Tibial nerve (tissue), 4 donors: ENCODE data around the gene BPNT1. TPM values are rescaled to one million over a fixed set of nuclear protein-coding genes. Genes with fewer than 3 reads are reported as not detected.

Experiments used
- DNase-seq, 2 donors: peaks; one replicate each; pipeline ENCODE4 v3.0.0-alpha.2; 2019; ENCODE audit warnings: low spot score in 2 of 2
- H3K27ac ChIP-seq, 4 donors: fragments of 200-600 bp; sonication (generic) in 3 of 4; one replicate each; pipeline ENCODE4 v1.5.1; 2017 to 2019; ENCODE audit warnings: mild to moderate bottlenecking in 1 of 4
- H3K27me3 ChIP-seq, 2 donors: fragments of 200-600 bp; sonication (generic) in 1 of 2; one replicate each; pipeline versions ENCODE4 v1.5.1 to v1.6.0; 2017 to 2019
- H3K36me3 ChIP-seq, 3 donors: fragments of 200-600 bp; sonication (generic); one replicate each; pipeline ENCODE4 v1.5.1; 2018 to 2019
- H3K4me1 ChIP-seq, 4 donors: fragments of 200-600 bp; sonication (generic) in 3 of 4; one replicate each; pipeline ENCODE4 v1.5.1; 2017 to 2019
- H3K4me3 ChIP-seq, 4 donors: fragments of 200-600 bp; sonication (generic) in 3 of 4; one replicate each; pipeline ENCODE4 v1.5.1; 2017 to 2019; ENCODE audit warnings: mild to moderate bottlenecking in 1 of 4, moderate library complexity in 1 of 4
- H3K9me3 ChIP-seq, 4 donors: fragments of 200-600 bp; sonication (generic) in 3 of 4; one replicate each; pipeline ENCODE4 v1.5.1; 2017 to 2019
- EP300 ChIP-seq, 2 donors: sonication (generic); formaldehyde crosslinking; IDR thresholded peaks; one replicate each; pipeline ENCODE4 v1.6.1; 2017; ENCODE audit warnings: antibody characterized with exemption in 2 of 2, mild to moderate bottlenecking in 1 of 2
- POLR2A ChIP-seq, 2 donors: fragments of 450-650 bp; IDR thresholded peaks; one replicate each; pipeline ENCODE4 v1.6.1; 2017; ENCODE audit warnings: antibody characterized with exemption in 2 of 2, mild to moderate bottlenecking in 2 of 2, moderate library complexity in 2 of 2
- WGBS, 2 donors: methylation state at CpG; one replicate each; pipeline ENCODE4 v1.1.5; 2018; 5-methylcytosine and 5-hydroxymethylcytosine counted together
- total RNA-seq, 4 donors: library from RNA; depleted of rRNA; stranded (reverse); fragments of >200 nt; gene quantifications; one replicate each; pipeline ENCODE4 v1.1.0, GENCODE V29; 2016
- TF ChIP-seq, protein P1 (sequence below), 5 experiments: fragments of 200-600 bp in 3 of 5; fragments of 450-650 bp in 2 of 5; sonication (generic) in 3 of 5; IDR thresholded peaks; one replicate each; pipeline ENCODE4 v1.5.1; 2016 to 2019; ENCODE audit warnings: antibody characterized with exemption in 5 of 5, mild to moderate bottlenecking in 3 of 5, moderate library complexity in 2 of 5

Gene BPNT1
- total RNA-seq, 4 donors from 2014 or later = 16.1 to 25.9 (median 19.2) TPM

DNA sequence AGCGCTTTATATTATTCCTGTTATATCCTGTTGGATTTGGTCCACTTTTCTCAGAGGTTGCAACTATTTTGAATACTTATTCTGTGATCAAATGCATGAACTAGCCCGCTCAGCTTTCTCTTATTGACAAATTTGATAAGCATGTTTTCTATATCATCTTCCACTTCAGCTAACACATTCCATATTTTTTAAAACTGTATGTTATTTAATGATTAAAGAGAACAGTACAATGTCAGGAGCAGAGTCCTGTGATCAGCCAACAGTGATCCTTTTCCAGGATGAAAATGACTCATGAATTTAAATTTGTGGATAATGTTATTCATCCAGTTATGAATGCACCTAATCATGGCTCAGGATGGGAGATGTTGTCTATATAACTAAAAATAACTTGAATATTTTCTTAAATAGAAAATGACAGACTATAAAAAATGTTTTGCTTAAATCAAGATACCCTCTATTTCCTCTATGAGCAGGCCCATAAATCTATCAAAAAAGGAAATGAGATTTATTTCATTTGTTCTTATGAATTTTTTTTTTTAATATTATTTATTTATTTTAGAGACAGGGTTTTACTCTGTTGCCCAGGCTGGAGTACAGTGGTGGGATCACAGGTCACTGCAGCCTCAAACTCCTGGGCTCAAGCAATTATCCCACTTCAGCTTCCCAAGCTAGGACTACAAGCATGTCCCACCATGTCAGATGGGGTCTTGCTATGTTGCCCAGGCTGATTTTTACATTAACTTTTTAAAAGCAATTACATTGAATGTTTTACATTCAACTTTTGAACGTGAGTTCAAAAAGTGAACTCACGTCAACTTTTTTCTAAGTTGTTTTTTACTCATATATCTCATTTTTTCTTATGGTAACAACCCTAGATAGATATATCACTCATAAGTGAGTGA, 12.5 kb downstream of the BPNT1 start:
- H3K9me3 ChIP-seq = no peaks in the 10 kb centered on the region
- TF ChIP-seq POLR2A (IDR thresholded peaks at IDR 0.05) (no peak), EP300 (IDR thresholded peaks at IDR 0.05) (no peak)
- TF ChIP-seq, protein P1, sequence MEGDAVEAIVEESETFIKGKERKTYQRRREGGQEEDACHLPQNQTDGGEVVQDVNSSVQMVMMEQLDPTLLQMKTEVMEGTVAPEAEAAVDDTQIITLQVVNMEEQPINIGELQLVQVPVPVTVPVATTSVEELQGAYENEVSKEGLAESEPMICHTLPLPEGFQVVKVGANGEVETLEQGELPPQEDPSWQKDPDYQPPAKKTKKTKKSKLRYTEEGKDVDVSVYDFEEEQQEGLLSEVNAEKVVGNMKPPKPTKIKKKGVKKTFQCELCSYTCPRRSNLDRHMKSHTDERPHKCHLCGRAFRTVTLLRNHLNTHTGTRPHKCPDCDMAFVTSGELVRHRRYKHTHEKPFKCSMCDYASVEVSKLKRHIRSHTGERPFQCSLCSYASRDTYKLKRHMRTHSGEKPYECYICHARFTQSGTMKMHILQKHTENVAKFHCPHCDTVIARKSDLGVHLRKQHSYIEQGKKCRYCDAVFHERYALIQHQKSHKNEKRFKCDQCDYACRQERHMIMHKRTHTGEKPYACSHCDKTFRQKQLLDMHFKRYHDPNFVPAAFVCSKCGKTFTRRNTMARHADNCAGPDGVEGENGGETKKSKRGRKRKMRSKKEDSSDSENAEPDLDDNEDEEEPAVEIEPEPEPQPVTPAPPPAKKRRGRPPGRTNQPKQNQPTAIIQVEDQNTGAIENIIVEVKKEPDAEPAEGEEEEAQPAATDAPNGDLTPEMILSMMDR (IDR thresholded peaks at IDR 0.05) = no peak
- no peak overlapping the region for H3K27ac ChIP-seq
- no peak overlapping the region for H3K4me3 ChIP-seq
- H3K27me3 ChIP-seq = no peaks in the 10 kb centered on the region
- H3K4me1 ChIP-seq = no peaks in the 10 kb centered on the region
- DNase-seq = no peak
- WGBS, 2 donors = 85 to 92% methylated on average over 4 of the region's 4 CpGs
- peaks cover 0 to 35% (median 0%) of the 10 kb centered on the region in 3 donors for H3K36me3 ChIP-seq

DNA sequence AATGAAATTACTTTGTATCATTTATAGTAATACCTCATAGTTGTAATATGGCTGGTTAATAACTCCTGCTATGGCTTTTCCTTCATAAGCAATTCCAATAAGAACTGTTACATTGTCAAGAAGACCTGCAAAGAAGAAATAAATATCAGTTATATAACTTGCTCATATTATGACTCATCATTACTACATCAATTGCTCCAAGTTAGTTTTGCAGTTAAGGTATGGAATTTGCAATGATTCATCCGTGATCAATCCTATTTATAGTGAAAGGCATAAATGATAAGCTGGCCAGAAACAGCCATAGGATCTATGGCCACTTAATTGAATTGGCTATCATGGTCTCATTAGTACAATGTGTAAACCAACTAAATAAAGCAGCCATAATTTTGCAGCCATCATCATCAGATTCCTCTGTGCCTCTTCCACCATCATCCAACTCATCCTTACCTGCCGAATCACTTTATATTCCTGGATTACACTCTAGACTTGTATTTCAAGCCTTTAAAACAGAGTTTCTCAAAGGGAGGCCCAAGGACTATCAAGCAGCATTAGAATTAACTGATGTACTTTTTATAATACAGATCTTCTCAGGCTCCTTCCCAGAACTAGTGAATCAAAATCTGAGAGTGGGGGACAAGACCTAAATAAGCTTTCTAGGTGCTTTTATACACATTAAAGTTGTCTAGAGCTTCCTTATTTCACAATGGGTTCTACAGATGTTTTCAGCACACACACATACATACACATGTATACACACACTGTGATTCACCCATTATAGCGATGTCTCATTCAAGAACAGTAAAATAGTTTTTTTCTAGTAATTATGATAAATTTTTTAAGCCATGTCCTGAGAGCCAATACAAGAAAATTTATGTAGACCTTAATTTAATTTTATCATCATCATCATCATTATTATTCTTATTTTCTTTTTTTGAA, 22.1 kb downstream of the BPNT1 start:
- H3K27me3 ChIP-seq = no peaks in the 10 kb centered on the region
- H3K9me3 ChIP-seq = no peaks in the 10 kb centered on the region
- no peak overlapping the region for H3K27ac ChIP-seq
- H3K4me1 ChIP-seq = no peaks in the 10 kb centered on the region
- WGBS, 2 donors = 94 to 98% methylated on average over 3 of the region's 3 CpGs
- no peak for DNase-seq
- peaks cover 0 to 83% (median 0%) of the 10 kb centered on the region in 3 donors for H3K36me3 ChIP-seq
- TF ChIP-seq, protein P1 (IDR thresholded peaks at IDR 0.05) = no peak
- no peak for TF ChIP-seq EP300 (IDR thresholded peaks at IDR 0.05)
- no peak for TF ChIP-seq POLR2A (IDR thresholded peaks at IDR 0.05)
- H3K4me3 ChIP-seq = no peak overlapping the region

DNA sequence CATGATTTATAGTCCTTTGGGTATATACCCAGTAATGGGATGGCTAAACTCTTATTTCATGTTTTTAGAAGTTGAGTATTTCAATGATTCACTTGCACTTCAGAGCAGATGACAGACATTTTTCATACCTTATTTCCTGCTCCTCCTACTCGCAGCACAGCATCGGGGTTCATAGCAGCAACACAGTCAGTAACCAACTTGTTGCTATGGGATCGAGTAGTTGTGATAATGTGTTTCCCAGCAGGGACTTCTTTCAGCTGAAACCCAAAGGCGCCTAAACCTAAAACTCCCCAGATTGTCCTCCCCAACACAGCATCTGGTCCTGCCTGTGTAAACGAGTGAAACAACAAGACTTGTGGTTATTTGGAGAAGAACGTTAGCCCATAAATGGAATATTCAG, 27.0 kb downstream of the BPNT1 start:
- H3K36me3 ChIP-seq = peaks cover 0 to 92% (median 5%) of the 10 kb centered on the region in 3 donors
- no peak overlapping the region for H3K4me3 ChIP-seq
- no peak for TF ChIP-seq EP300 (IDR thresholded peaks at IDR 0.05)
- TF ChIP-seq, protein P1 (IDR thresholded peaks at IDR 0.05) = no peak
- no peak for TF ChIP-seq POLR2A (IDR thresholded peaks at IDR 0.05)
- no peak for DNase-seq
- H3K27me3 ChIP-seq = no peaks in the 10 kb centered on the region
- no peaks in the 10 kb centered on the region for H3K9me3 ChIP-seq
- no peaks in the 10 kb centered on the region for H3K4me1 ChIP-seq
- WGBS, 2 donors = 97 to 99% methylated on average over 6 of the region's 6 CpGs
- no peak overlapping the region for H3K27ac ChIP-seq

DNA sequence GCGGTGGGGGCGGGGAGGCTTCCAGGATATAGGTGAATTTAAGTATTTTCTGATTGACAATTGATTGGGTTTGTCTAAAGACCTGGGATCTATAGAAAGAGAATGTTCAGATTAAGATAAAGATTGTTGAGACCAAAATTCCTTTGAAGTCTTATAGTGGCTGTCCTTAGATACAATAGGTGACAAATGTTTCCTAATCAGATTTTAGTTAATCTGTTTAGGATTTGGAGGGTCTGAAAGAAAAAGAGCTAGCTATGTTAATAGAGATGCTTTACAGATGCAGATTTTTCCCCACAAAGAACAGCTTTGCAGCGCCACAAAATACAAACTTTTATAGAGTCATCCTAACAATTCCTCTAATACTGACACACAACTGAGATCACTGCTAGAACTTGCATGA, 28.7 kb downstream of the BPNT1 start:
- H3K27ac ChIP-seq = no peak overlapping the region
- no peaks in the 10 kb centered on the region for H3K27me3 ChIP-seq
- H3K4me1 ChIP-seq = no peaks in the 10 kb centered on the region
- TF ChIP-seq EP300 (IDR thresholded peaks at IDR 0.05) (no peak), POLR2A (IDR thresholded peaks at IDR 0.05) (no peak)
- TF ChIP-seq, protein P1 (IDR thresholded peaks at IDR 0.05) = no peak
- H3K4me3 ChIP-seq = no peak overlapping the region
- 93 to 95% methylated on average over 3 of the region's 3 CpGs for WGBS, 2 donors
- H3K36me3 ChIP-seq = peaks cover 0 to 92% (median 5%) of the 10 kb centered on the region in 3 donors
- no peak for DNase-seq
- no peaks in the 10 kb centered on the region for H3K9me3 ChIP-seq
